SK-N-SH treated with all-trans-retinoic acid at 6 μM for 48 hours (cell line): ENCODE results near the gene CAMKMT.

Experiments
- ATAC-seq: fragments of 200-7000 bp; cut with Tn5 transposase; 3 replicates; pipeline ENCODE4 v1.9.1; 2020; ENCODE audit warnings: mild to moderate bottlenecking, moderate library complexity
- ARNTL ChIP-seq: fragments of 450-650 bp; formaldehyde crosslinking; IDR thresholded peaks from 2 replicates; pipeline ENCODE4 v1.5.0; 2020; ENCODE audit warnings: low read depth, mild to moderate bottlenecking, moderate library complexity, borderline replicate concordance
- BACH2 ChIP-seq: fragments of 250-450 bp; sonication (Bioruptor Pico); IDR thresholded peaks from 2 replicates; pipeline ENCODE4 v1.9.0; 2021; ENCODE audit warnings: mild to moderate bottlenecking, borderline replicate concordance
- CREB5 ChIP-seq: fragments of 250-450 bp; sonication (Bioruptor Pico); IDR thresholded peaks from 2 replicates; pipeline ENCODE4 v1.5.1; 2020; ENCODE audit warnings: low read depth, mild to moderate bottlenecking, moderate library complexity
- CSDC2 ChIP-seq: fragments of 250-450 bp; sonication (Bioruptor Pico); IDR thresholded peaks from 2 replicates; pipeline ENCODE4 v1.5.0; 2020; ENCODE audit warnings: mild to moderate bottlenecking, moderate library complexity
- ESRRG ChIP-seq: fragments of 250-450 bp; sonication (Bioruptor Pico); IDR thresholded peaks from 2 replicates; pipeline ENCODE4 v1.6.1; 2021; ENCODE audit warnings: mild to moderate bottlenecking
- GLIS3 ChIP-seq: fragments of 250-450 bp; sonication (Bioruptor Pico); IDR thresholded peaks from 2 replicates; pipeline ENCODE4 v1.5.0; 2020; ENCODE audit warnings: mild to moderate bottlenecking, moderate library complexity
- ISL1 ChIP-seq: fragments of 250-450 bp; sonication (Bioruptor Pico); IDR thresholded peaks from 2 replicates; pipeline ENCODE4 v2.1.2; 2022; ENCODE audit warnings: mild to moderate bottlenecking, moderate library complexity
- OSR1 ChIP-seq: fragments of 250-450 bp; sonication (Bioruptor Pico); IDR thresholded peaks from 2 replicates; pipeline ENCODE4 v1.8.0; 2022; ENCODE audit warnings: moderate library complexity, mild to moderate bottlenecking, inconsistent platforms
- PATZ1 ChIP-seq: fragments of 250-450 bp; sonication (Bioruptor Pico); IDR thresholded peaks from 2 replicates; pipeline ENCODE4 v1.8.0; 2020; ENCODE audit warnings: mild to moderate bottlenecking, moderate library complexity, borderline replicate concordance
- POU6F1 ChIP-seq: fragments of 250-450 bp; sonication (Bioruptor Pico); IDR thresholded peaks from 2 replicates; pipeline ENCODE4 v1.8.0; 2021; ENCODE audit warnings: low read depth, mild to moderate bottlenecking, moderate library complexity, borderline replicate concordance
- PPARA ChIP-seq: fragments of 250-450 bp; sonication (Bioruptor Pico); IDR thresholded peaks from 2 replicates; pipeline ENCODE4 v1.5.0; 2020; ENCODE audit warnings: mild to moderate bottlenecking, borderline replicate concordance
- RARB ChIP-seq: fragments of 250-450 bp; sonication (Bioruptor Pico); IDR thresholded peaks from 2 replicates; pipeline ENCODE4 v1.8.0; 2021; ENCODE audit warnings: mild to moderate bottlenecking, moderate library complexity
- SNAI2 ChIP-seq: fragments of 250-450 bp; sonication (Bioruptor Pico); IDR thresholded peaks from 2 replicates; pipeline ENCODE4 v1.5.0; 2020; ENCODE audit warnings: mild to moderate bottlenecking, moderate library complexity
- TCF4 ChIP-seq: fragments of 250-450 bp; sonication (Bioruptor Pico); IDR thresholded peaks from 2 replicates; pipeline ENCODE4 v1.8.0; 2021; ENCODE audit warnings: mild to moderate bottlenecking, moderate library complexity, borderline replicate concordance
- TOX ChIP-seq: fragments of 250-450 bp; sonication (Bioruptor Pico); IDR thresholded peaks from 2 replicates; pipeline ENCODE4 v1.8.0; 2021; ENCODE audit warnings: mild to moderate bottlenecking, moderate library complexity, borderline replicate concordance
- ZC3H10 ChIP-seq: fragments of 250-450 bp; sonication (Bioruptor Pico); IDR thresholded peaks from 2 replicates; pipeline ENCODE4 v1.5.1; 2021; ENCODE audit warnings: mild to moderate bottlenecking, moderate library complexity
- ZFP3 ChIP-seq: fragments of 250-450 bp; sonication (Bioruptor Pico); IDR thresholded peaks from 2 replicates; pipeline ENCODE4 v1.5.0; 2020; ENCODE audit warnings: mild to moderate bottlenecking, moderate library complexity
- ZFP30 ChIP-seq: fragments of 450-650 bp; formaldehyde crosslinking; IDR thresholded peaks from 2 replicates; pipeline ENCODE4 v1.5.0; 2022; ENCODE audit warnings: mild to moderate bottlenecking, moderate library complexity
- ZNF565 ChIP-seq: fragments of 450-650 bp; formaldehyde crosslinking; conservative IDR thresholded peaks from 2 replicates; pipeline ENCODE4 v1.5.0; 2020; ENCODE audit warnings: low read depth, mild to moderate bottlenecking, moderate library complexity
- ZNF70 ChIP-seq: fragments of 450-650 bp; formaldehyde crosslinking; IDR thresholded peaks from 2 replicates; pipeline ENCODE4 v1.5.0; 2020; ENCODE audit warnings: mild to moderate bottlenecking, moderate library complexity
- ZNF8 ChIP-seq: fragments of 450-650 bp; formaldehyde crosslinking; IDR thresholded peaks from 2 replicates; pipeline ENCODE4 v1.5.0; 2020; ENCODE audit warnings: mild to moderate bottlenecking, moderate library complexity
- TF ChIP-seq, protein P1 (sequence below): fragments of 250-450 bp; sonication (Bioruptor Pico); IDR thresholded peaks from 2 replicates; pipeline ENCODE4 v1.5.0; 2020; ENCODE audit warnings: mild to moderate bottlenecking, moderate library complexity
- TF ChIP-seq, protein P2 (sequence below): fragments of 250-450 bp; sonication (Bioruptor Pico); IDR thresholded peaks from 2 replicates; pipeline ENCODE4 v1.5.1; 2021; ENCODE audit warnings: mild to moderate bottlenecking, moderate library complexity

Gene CAMKMT

GRCh38 chr2:44708661-44709000 lies 346.9 kb downstream of the CAMKMT start:
- TF ChIP-seq ZC3H10 (no peak), ARNTL (CRISPR knock-in tag) (no peak), CREB5 (CRISPR knock-in tag) (no peak), ESRRG (CRISPR knock-in tag) (no peak), ZFP3 (CRISPR knock-in tag) (no peak), ZNF8 (CRISPR knock-in tag) (no peak), ZFP30 (CRISPR knock-in tag) (no peak), BACH2 (CRISPR knock-in tag) (no peak), CSDC2 (CRISPR knock-in tag) (no peak), OSR1 (CRISPR knock-in tag) (no peak), ZNF70 (CRISPR knock-in tag) (no peak), GLIS3 (CRISPR knock-in tag) (no peak), TCF4 (CRISPR knock-in tag) (no peak), RARB (CRISPR knock-in tag) (no peak), TOX (CRISPR knock-in tag) (no peak), ZNF565 (CRISPR knock-in tag) (no peak), SNAI2 (CRISPR knock-in tag) (no peak), PPARA (no peak)
- TF ChIP-seq, protein P1, sequence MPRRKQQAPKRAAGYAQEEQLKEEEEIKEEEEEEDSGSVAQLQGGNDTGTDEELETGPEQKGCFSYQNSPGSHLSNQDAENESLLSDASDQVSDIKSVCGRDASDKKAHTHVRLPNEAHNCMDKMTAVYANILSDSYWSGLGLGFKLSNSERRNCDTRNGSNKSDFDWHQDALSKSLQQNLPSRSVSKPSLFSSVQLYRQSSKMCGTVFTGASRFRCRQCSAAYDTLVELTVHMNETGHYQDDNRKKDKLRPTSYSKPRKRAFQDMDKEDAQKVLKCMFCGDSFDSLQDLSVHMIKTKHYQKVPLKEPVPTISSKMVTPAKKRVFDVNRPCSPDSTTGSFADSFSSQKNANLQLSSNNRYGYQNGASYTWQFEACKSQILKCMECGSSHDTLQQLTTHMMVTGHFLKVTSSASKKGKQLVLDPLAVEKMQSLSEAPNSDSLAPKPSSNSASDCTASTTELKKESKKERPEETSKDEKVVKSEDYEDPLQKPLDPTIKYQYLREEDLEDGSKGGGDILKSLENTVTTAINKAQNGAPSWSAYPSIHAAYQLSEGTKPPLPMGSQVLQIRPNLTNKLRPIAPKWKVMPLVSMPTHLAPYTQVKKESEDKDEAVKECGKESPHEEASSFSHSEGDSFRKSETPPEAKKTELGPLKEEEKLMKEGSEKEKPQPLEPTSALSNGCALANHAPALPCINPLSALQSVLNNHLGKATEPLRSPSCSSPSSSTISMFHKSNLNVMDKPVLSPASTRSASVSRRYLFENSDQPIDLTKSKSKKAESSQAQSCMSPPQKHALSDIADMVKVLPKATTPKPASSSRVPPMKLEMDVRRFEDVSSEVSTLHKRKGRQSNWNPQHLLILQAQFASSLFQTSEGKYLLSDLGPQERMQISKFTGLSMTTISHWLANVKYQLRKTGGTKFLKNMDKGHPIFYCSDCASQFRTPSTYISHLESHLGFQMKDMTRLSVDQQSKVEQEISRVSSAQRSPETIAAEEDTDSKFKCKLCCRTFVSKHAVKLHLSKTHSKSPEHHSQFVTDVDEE (CRISPR knock-in tag), result no peak
- TF ChIP-seq, protein P2, sequence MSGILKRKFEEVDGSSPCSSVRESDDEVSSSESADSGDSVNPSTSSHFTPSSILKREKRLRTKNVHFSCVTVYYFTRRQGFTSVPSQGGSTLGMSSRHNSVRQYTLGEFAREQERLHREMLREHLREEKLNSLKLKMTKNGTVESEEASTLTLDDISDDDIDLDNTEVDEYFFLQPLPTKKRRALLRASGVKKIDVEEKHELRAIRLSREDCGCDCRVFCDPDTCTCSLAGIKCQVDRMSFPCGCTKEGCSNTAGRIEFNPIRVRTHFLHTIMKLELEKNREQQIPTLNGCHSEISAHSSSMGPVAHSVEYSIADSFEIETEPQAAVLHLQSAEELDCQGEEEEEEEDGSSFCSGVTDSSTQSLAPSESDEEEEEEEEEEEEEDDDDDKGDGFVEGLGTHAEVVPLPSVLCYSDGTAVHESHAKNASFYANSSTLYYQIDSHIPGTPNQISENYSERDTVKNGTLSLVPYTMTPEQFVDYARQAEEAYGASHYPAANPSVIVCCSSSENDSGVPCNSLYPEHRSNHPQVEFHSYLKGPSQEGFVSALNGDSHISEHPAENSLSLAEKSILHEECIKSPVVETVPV (CRISPR knock-in tag), result no peak
- TF ChIP-seq, all 23 proteins: peak for 0
- ATAC-seq, result no peak

GRCh38 chr2:44713170-44713569 lies 351.4 kb downstream of the CAMKMT start:
- TF ChIP-seq POU6F1 (CRISPR knock-in tag) (no peak), ZFP30 (CRISPR knock-in tag) (no peak), CSDC2 (CRISPR knock-in tag) (no peak), ARNTL (CRISPR knock-in tag) (no peak), PATZ1 (no peak), PPARA (no peak), ISL1 (CRISPR knock-in tag) (no peak), TCF4 (CRISPR knock-in tag) (no peak), OSR1 (CRISPR knock-in tag) (no peak), TOX (CRISPR knock-in tag) (no peak), CREB5 (CRISPR knock-in tag) (no peak), ZNF565 (CRISPR knock-in tag) (no peak), BACH2 (CRISPR knock-in tag) (no peak), SNAI2 (CRISPR knock-in tag) (no peak), ESRRG (CRISPR knock-in tag) (no peak)
- TF ChIP-seq, protein P2 (CRISPR knock-in tag), result no peak
- TF ChIP-seq, protein P1 (CRISPR knock-in tag), result no peak
- no peak for ATAC-seq
